ENCODE data around the gene TPGS2.

The TPGS2 gene

DNA sequence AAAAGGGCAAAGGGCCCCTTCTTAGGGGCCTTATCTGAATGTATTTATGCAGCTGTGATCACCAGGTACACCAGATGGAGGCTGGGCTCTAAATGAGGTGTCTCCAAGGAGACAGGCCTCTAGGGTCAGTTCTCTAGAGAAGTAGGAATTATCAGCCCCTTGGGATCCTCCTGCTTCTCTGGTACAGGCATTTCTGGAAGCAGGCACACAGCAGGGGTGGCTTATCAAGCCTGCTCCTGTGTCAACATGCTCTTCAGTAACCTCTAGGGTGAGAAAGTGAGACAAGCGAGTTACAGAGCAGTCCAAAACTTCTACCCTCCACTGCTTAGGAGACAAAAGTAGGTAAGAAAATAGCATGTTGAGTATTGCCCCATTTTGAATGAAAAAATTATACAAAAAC, 13.8 kb downstream of the TPGS2 start:
- in situ Hi-C loops (cut with HindIII; ENCODE audit: low pct_unique_long_range_greater_than_20kb, low sequenced_read_pairs), result no loop called here
- no peak for DNase-seq (ENCODE audit: low read depth in 1 of 2, low spot score in 1 of 2)
- TF ChIP-seq JUND (IDR thresholded peaks at IDR 0.05; ENCODE audit: low read depth), result no peak

DNA sequence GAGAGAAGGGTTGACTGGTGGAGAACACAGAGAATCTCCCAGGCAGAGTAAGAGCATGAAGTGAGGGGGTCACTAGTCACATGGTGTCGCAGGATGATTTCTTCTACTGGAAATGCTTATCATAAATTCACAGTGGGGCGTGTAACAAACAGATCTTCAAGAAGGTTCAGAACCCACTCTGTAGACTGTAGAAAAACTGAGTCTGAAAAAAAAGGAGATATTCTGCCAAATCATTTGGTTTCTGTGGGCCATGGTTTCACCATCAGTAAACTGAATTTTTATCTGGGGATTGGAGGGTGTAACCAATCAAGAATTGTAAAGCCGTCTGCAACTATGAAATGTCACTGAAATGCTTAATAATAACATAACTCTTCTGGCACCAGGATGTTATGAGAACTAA, 15.0 kb downstream of the TPGS2 start:
- in situ Hi-C loops (cut with HindIII; ENCODE audit: low pct_unique_long_range_greater_than_20kb, low sequenced_read_pairs), result no loop called here
- TF ChIP-seq JUND (IDR thresholded peaks at IDR 0.05; ENCODE audit: low read depth), result no peak
- no peak for DNase-seq (ENCODE audit: low read depth in 1 of 2, low spot score in 1 of 2)

DNA sequence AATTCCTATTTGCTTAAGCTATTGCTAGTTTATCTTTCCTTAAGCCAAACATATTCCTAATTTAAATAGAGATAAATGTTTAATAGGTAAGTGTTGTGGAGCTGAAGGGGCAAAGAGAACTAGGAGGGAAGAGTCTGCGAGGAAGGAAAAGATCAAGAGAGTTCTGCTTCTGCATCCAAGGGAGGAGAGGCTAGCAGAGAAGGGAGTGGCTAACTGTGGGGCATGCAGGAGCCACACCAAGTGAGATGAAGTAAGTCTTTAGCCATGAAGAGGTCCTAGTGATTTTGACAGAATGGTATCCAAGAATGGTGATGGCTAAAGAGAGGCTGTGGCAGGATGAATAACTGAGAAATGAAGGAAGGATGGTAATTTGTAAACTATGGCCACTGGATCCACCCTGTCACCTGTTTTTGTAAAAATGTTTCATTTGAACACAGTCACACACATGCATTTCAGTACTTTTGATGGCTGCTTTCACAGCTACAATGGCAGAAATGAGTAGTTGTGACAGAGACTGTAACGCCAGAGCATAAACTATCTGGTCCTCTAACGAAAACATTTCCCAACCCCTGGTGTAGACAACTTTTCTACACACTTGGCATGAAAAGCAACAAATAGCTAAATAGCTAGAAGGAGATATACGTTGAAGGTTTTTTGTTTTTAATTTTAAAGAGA, 15.6 kb downstream of the TPGS2 start:
- in situ Hi-C loops (cut with HindIII; ENCODE audit: low pct_unique_long_range_greater_than_20kb, low sequenced_read_pairs), result no loop called here
- no peak for TF ChIP-seq JUND (IDR thresholded peaks at IDR 0.05; ENCODE audit: low read depth)
- no peak for DNase-seq (ENCODE audit: low read depth in 1 of 2, low spot score in 1 of 2)

DNA sequence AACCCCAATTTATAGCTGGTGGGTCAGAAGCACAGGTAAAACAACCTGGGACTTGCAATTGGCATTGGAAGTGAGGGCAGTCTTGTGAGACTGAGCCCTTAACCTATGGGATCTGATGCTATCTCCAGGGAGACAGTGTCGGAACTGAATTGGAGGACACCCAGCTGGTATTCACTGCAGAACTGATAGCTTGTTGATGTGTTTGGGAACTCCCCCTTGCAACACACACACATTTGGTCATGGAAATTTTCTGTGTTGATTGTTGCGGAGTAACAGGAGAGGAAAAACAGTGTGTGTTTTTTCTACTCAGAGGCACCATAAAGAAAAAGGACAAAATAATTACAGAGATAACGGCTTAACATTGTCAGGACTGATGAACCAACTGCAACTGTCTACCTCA, 16.1 kb downstream of the TPGS2 start:
- in situ Hi-C loops (cut with HindIII; ENCODE audit: low pct_unique_long_range_greater_than_20kb, low sequenced_read_pairs), result no loop called here
- TF ChIP-seq JUND (IDR thresholded peaks at IDR 0.05; ENCODE audit: low read depth), result no peak
- no peak for DNase-seq (ENCODE audit: low read depth in 1 of 2, low spot score in 1 of 2)

DNA sequence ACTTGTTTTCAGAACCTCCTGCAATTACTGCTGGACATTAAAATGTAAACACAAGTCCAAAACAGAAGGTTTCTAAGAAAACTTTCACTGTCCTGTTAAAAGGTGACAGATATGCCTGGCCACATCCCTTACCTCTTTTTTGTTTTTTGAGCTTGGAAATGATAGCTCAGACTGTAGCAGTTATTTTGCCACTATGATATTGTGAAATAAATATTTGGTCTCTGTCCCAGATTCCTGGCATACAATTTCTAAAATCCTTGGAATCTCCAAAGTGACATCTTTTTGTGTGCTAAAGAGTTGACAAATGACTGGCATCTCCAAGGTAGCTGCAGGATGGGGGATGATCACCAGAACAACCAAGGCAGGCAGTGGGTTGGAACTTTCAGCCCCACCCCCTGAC, 16.8 kb downstream of the TPGS2 start:
- no peak for DNase-seq (ENCODE audit: low read depth in 1 of 2, low spot score in 1 of 2)
- no peak for TF ChIP-seq JUND (IDR thresholded peaks at IDR 0.05; ENCODE audit: low read depth)
- in situ Hi-C loops (cut with HindIII; ENCODE audit: low pct_unique_long_range_greater_than_20kb, low sequenced_read_pairs), result no loop called here

DNA sequence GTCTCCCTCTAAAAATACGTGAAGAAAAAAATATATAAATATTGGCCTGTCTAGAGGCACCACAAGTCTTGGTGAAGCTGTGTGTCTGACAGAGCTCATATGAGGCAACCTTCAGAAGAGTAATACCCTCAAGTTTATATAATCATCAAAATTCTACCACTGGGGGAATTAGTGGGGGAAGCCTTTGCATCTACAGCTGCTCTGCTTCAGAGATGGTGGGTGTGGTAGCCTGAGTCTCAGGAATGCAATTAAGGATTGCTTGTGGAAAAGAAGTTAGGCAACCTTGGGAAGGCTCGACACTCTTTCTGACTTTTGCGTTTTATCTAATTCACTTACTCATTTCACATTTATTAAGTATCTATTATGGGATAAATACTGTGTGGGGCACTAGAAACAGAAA, 17.4 kb downstream of the TPGS2 start:
- no peak for DNase-seq (ENCODE audit: low read depth in 1 of 2, low spot score in 1 of 2)
- in situ Hi-C loops (cut with HindIII; ENCODE audit: low pct_unique_long_range_greater_than_20kb, low sequenced_read_pairs), result no loop called here

DNA sequence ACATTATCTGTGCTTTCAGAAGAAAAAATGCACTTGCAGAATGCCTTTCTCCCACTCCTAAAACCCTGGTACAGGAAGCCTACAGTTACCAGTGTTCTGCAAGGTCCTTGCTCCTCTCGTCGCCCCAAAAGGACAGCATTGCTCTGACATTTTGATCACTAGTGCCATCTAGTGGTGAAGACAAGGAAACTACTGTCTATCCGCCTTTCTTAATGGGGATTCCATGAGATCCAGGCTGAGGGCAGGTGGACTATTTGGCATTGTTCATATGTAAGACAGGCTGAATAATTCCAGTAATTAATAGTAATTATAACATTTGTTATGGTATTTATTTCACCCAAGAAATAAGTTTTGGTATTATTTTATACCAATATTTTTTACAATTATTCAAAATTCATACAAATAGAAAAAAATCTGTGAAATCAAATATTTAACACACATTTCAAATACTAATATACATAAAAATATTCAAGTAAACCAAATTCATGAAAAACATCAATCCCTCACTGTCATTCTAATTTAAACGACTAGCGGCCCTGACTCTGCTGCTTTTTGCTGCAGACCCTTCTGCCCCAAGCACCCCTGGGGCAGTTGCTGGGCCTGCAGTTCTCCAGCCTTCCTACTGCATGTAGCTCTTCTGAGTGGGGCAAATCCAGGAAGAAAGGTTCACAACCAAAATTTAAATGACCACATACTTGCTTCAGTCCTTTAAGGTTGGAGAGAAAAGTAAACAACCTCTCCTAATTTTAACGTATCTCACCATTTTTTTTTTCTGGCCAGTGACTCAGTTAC, 19.0 kb downstream of the TPGS2 start:
- in situ Hi-C loops (cut with HindIII; ENCODE audit: low pct_unique_long_range_greater_than_20kb, low sequenced_read_pairs), result no loop called here
- peak; percentile 26 to 73 for DNase-seq (ENCODE audit: low read depth in 1 of 2, low spot score in 1 of 2)
- TF ChIP-seq JUND (IDR thresholded peaks at IDR 0.05; ENCODE audit: low read depth), result no peak

More for the DNA sequence above, 17.4 kb downstream of the TPGS2 start:
- TF ChIP-seq JUND (IDR thresholded peaks at IDR 0.05; ENCODE audit: low read depth), result no peak

DNA sequence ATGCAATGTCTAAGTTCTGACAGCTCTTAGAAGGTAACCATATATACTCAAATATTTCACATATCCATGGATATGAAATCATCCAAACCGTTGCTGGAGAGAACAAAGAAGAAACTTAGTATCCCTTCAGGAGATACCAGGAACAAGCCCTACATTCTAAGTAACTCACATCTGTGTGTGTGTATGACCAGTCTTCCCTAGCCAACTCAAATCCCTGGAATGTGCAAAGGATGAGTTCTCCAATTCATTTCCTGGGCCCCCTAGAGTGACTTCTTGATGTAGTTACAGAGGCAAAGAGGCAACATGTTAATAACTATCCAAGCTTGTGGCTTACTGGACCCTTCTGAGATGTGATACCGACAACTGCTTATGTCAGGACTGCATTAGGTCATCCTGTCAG, 20.1 kb downstream of the TPGS2 start:
- no peak for TF ChIP-seq JUND (IDR thresholded peaks at IDR 0.05; ENCODE audit: low read depth)
- in situ Hi-C loops (cut with HindIII; ENCODE audit: low pct_unique_long_range_greater_than_20kb, low sequenced_read_pairs), result no loop called here
- no peak for DNase-seq (ENCODE audit: low read depth in 1 of 2, low spot score in 1 of 2)

DNA sequence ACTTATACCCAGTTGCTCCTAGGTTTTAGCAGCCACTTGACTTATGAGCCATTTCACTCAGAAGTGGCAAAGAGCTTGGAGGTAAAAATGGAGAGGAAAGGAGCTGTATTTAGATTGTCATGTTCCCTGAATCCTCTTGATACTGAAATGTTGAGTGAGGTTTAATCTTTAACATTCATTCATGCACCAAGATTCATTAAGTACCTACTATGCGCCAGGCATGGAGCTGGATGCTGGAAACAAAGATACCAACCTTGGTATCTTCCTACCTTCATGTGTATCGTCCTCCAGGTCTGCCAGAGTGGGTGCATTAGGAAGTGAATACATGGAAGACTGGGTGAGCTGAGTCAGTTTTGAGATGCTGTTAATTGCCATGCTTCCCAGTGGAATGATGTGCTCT, 23.7 kb downstream of the TPGS2 start:
- no peak for DNase-seq (ENCODE audit: low read depth in 1 of 2, low spot score in 1 of 2)
- no peak for TF ChIP-seq JUND (IDR thresholded peaks at IDR 0.05; ENCODE audit: low read depth)
- in situ Hi-C loops (cut with HindIII; ENCODE audit: low pct_unique_long_range_greater_than_20kb, low sequenced_read_pairs), result no loop called here

DNA sequence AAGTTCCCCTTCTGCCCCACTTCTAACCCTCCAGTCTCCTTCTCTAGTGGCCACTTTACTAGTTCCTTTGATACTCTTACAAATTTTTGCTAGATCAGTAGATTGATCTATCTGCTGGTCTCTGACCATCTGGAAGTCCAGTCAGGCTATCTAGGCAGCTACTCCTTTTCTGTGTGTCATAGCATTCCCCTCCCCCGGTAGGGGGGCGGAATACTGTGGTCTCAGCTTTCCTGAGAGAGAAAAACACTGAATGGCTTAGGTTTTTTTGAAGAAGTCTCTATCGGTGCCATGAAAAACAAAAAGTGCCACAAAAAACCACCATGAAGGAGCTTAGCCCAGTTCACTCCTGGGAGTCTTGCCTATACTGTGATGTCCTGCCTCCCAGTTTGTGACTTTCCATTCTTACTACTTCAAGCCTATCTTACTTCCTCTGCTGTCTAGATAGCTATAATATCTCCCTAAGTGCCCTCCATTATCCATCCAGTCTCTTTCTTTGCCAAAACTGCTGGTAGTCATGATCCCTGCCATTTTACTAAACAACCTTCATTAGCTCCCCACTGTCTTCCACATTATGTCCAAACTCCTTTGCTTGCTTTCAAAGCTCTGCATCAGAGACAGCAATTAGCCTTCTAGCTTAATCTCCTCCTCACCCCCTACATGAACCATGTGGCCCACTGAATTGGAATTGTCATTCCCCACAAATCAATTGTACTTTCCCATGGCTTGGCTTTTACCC, 29.9 kb downstream of the TPGS2 start:
- no peak for DNase-seq (ENCODE audit: low read depth in 1 of 2, low spot score in 1 of 2)
- TF ChIP-seq JUND (IDR thresholded peaks at IDR 0.05; ENCODE audit: low read depth), result no peak

DNA sequence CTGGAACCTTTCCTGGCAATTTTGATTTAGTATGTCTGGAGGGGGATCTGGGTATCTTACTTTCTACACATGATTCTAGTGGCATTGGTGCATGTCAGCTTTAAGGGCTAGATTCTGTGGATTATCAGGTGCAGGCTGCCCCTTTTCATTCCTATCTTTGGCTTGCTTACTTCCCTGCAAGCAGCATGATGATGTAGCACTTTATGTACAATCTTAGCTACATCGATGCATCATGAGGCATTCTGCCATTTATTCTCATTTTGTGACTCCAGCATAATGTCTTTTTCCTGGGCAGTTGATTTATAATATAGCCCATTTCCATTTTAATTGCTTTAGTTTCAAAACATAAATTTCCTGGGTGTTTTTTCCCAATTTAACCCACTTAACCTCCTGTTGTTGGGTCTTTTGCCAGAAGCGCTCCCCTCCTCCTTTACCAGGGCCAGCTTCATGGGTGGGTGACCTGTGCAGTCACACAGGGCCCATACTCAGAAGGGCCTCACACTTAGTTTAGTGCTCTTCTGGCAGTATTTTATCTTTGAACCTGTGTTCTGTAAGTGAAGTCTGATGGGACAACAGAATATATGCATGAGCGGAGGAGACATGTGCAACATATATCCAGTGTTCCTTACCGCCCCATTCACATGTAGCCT, 36.0 kb downstream of the TPGS2 start:
- no peak for DNase-seq (ENCODE audit: low read depth in 1 of 2, low spot score in 1 of 2)
- no peak for TF ChIP-seq JUND (IDR thresholded peaks at IDR 0.05; ENCODE audit: low read depth)
- in situ Hi-C loops (cut with HindIII; ENCODE audit: low pct_unique_long_range_greater_than_20kb, low sequenced_read_pairs), result no loop called here

More for the DNA sequence above, 29.9 kb downstream of the TPGS2 start:
- in situ Hi-C loops (cut with HindIII; ENCODE audit: low pct_unique_long_range_greater_than_20kb, low sequenced_read_pairs), result no loop called here

DNA sequence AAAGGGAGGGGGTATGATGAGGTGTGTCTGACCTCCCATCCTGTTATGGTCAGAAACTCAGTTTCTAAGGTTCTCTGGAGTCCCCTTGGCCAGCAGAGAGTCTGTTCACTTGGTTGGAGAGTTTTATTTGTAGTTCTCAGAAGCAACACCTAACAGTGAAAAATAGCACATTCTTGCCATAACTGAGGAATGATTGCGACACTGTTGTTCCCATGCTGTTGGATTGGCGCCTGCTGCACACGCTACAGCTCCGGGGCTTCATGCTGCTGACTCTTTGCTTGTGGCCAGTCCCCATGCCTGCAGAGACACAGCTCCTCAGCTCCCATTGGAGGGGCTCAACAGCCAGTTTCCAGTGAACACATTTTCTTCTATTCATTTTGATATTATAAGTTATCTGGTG, 42.1 kb downstream of the TPGS2 start:
- peak in 1 of 2 experiments; percentile 22 for DNase-seq (ENCODE audit: low read depth in 1 of 2, low spot score in 1 of 2)
- in situ Hi-C loops (cut with HindIII; ENCODE audit: low pct_unique_long_range_greater_than_20kb, low sequenced_read_pairs), result no loop called here
- TF ChIP-seq JUND (IDR thresholded peaks at IDR 0.05; ENCODE audit: low read depth), result no peak
